ENCODE data around the gene ELMOD1.

GRCh38 chr11:107651672-107652071 lies 60.7 kb downstream of the ELMOD1 start:
- TF ChIP-seq POLR2AphosphoS5 (IDR thresholded peaks at IDR 0.05; ENCODE audit: low read depth) (no peak), CTCF (IDR thresholded peaks at IDR 0.05; ENCODE audit: insufficient read depth, low read length) (no peak), REST (IDR thresholded peaks at IDR 0.05; ENCODE audit: insufficient replicate concordance, low read depth) (no peak), SPI1 (IDR thresholded peaks at IDR 0.05; ENCODE audit: borderline replicate concordance, low read depth) (no peak), GABPA (IDR thresholded peaks at IDR 0.05; ENCODE audit: low read depth) (no peak)
